ENCODE results near the gene FAT4. TPM values are rescaled to one million over a fixed set of nuclear protein-coding genes. Genes with fewer than 3 reads are reported as not detected.

FAT4 gene
- total and polyA plus RNA-seq, 2 of the 8 experiments (the other 6 are each of a cell fraction or from before 2014, with no cell fraction given) = 1.3 to 5.3 TPM

- TF ChIP-seq, protein P1, sequence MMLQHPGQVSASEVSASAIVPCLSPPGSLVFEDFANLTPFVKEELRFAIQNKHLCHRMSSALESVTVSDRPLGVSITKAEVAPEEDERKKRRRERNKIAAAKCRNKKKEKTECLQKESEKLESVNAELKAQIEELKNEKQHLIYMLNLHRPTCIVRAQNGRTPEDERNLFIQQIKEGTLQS (IDR thresholded peaks at IDR 0.05; ENCODE audit: insufficient read depth, low read depth, low read length) = no peak
- TF ChIP-seq NRF1 (IDR thresholded peaks at IDR 0.05; ENCODE audit: low read depth, low read length) = no peak
These were observed 24.1 kb downstream of the FAT4 start (continued) for GRCh38 chr4:125338814-125339213.
